ENCODE measurements around the gene HSPB2.
"Not testable (repeated sequence)": the region's sequence is repeated elsewhere in the genome, so short reads cannot be mapped to it uniquely, and the experiment has no call there.

Gene HSPB2

DNA sequence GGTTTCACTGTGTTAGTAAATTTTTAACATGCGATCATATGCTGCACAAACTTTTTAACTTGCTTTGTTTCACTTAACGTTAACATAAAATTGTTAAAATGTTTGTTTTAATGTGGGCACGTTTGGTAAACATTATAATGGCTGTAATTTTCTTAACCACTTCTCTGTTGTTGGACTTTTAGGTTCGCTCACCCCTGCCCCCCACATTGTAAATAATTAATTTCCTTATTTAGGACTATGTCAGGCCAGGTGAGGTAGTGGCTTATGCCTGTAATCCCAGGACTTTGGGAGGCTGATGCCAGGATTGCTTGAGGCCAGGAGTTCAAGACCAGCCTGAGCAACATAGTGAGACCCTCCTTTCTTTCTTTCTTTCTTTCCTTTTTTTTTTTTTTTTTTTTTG, 17.9 kb downstream of the HSPB2 start:
- TF ChIP-seq CTCF (IDR thresholded peaks at IDR 0.05; ENCODE audit: borderline replicate concordance, insufficient read depth, low read depth, low read length), result no peak
- H3K4me3 ChIP-seq (ENCODE audit: low read depth, low read length), result no peak overlapping the region

DNA sequence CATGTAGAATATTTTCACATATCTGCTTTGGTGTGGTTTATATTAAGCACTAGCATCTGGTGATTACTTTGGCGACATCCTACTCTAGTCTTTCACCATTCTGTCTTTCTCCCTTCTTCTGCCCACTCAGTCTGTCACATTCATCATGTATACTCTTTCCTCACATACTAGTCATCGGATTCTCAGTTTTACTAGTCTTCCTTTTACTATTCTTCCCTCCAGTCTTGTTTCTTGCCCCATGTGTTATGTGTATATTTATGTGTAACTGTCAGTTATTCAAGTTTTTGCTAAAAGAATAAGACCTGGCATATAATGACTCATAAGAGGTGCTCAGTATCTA, 20.0 kb downstream of the HSPB2 start:
- TF ChIP-seq CTCF (IDR thresholded peaks at IDR 0.05; ENCODE audit: borderline replicate concordance, insufficient read depth, low read depth, low read length), result no peak
- no peak overlapping the region for H3K4me3 ChIP-seq (ENCODE audit: low read depth, low read length)

DNA sequence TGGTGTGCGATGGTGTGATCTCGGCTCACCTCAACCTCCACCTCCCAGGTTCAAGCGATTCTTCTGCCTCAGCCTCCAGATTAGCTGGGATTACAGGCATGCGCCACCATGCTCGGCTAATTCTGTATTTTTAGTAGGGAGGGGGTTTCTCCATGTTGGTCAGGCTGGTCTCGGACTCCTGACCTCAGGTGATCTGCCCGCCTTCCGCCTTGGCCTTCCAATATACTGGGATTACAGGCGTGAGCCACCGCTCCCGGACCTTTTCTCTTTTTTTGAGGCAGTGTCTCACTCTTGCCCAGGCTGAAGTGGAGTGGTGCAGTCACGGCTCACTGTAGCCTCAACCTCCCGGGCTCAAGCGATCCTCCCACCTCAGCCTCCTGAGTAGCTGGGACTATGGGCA, 20.6 kb downstream of the HSPB2 start:
- H3K4me3 ChIP-seq (ENCODE audit: low read depth, low read length), result not testable (repeated sequence)

DNA sequence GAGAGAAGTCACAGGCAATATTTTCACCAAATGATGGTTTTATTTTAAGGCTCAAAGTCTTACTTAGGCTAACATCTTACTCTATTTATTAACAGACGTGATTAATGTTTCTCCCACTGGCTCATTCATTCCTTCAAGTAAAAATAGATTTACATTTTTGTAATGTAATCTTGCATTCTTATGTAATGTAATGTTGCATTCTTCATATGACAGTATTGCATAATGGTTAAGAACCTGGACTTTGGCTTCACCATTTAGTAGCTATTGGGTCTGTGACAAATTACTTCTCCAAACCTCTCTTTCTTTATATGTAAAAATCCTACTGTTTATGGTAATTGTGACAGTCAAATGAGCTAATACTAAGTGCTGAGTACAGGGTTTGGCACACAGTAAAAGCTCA, 21.3 kb downstream of the HSPB2 start:
- no peak for TF ChIP-seq CTCF (IDR thresholded peaks at IDR 0.05; ENCODE audit: borderline replicate concordance, insufficient read depth, low read depth, low read length)
- H3K4me3 ChIP-seq (ENCODE audit: low read depth, low read length), result no peak overlapping the region

DNA sequence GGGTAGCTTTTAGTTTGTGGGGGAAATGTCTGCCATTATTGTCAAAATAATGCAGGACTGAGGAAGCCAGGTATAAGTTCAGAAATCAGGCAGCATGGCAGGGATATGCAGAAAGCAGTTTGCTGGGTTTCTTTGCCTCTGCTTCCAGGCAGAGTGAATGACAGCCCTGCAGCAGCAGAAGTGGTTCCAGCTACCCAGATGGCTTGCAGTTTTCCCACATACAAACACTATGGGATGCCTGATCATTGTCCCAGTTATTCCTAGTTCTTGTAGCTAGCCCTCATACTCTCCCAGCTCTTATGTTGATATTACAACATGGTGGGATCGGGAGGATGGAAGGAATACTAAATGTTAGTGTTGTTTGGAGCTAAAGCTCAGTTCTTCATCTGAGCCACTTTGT, 21.8 kb downstream of the HSPB2 start:
- no peak overlapping the region for H3K4me3 ChIP-seq (ENCODE audit: low read depth, low read length)
- TF ChIP-seq CTCF (IDR thresholded peaks at IDR 0.05; ENCODE audit: borderline replicate concordance, insufficient read depth, low read depth, low read length), result no peak

- H3K4me3 ChIP-seq (ENCODE audit: low read depth, low read length), result no peak overlapping the region
- no peak for TF ChIP-seq CTCF (IDR thresholded peaks at IDR 0.05; ENCODE audit: borderline replicate concordance, insufficient read depth, low read depth, low read length)
Observed at GRCh38 chr11:111935317-111936039, 22.9 kb downstream of the HSPB2 start.

DNA sequence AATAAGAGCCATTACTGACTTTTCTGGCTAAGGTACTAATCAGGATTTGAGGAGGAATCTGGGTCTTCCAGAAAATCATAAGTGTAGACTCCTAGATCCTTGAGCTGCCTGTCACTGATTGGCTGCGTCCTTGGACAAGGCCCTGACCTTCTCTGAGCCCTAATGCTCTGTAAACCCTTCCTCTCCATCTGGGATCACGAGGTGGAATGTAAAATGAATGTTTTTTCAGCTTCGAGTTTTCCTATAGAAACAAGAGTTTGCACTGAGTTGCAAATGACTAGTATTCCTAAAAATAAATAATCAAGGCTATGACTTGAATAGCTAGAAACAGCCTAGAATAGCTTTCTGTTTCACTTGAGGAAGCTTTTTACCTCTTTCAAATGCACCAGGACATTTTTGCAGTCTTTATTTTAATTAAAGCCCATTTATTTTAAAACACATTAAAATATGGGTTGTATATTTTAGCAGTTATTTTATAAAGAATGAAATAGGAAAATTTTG, 23.6 kb downstream of the HSPB2 start:
- no peak for TF ChIP-seq CTCF (IDR thresholded peaks at IDR 0.05; ENCODE audit: borderline replicate concordance, insufficient read depth, low read depth, low read length)
- H3K4me3 ChIP-seq (ENCODE audit: low read depth, low read length), result no peak overlapping the region

DNA sequence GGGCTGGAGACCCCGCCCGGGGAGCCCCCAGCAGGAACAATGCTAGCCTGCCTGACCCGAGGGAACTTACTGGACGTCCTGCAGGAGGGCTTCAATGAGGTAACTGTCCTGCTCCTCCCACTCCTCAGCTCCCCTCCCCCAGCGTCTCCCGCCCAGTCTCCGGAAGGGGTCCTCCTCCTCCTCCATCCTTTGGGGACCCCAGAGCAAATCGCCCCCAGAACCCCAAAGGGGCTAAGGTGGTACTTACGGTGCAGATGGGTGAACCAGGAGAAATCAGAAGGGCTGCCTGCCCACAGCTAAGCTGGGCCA, 24.9 kb downstream of the HSPB2 start:
- peak overlapping the region; percentile 63 for H3K4me3 ChIP-seq (ENCODE audit: low read depth, low read length)
- no peak for TF ChIP-seq CTCF (IDR thresholded peaks at IDR 0.05; ENCODE audit: borderline replicate concordance, insufficient read depth, low read depth, low read length)

Measured in GM12875 (cell line).